NOMO-1 (cell line): Measurements from ENCODE around the gene GATB.

Experiments
- DNase-seq, 2 experiments: peaks; one replicate each; lab custom pipeline; 2025; ENCODE audit not compliant: unreplicated experiment in 2 of 2; lab: John Stamatoyannopoulos, UW

The GATB gene

DNA sequence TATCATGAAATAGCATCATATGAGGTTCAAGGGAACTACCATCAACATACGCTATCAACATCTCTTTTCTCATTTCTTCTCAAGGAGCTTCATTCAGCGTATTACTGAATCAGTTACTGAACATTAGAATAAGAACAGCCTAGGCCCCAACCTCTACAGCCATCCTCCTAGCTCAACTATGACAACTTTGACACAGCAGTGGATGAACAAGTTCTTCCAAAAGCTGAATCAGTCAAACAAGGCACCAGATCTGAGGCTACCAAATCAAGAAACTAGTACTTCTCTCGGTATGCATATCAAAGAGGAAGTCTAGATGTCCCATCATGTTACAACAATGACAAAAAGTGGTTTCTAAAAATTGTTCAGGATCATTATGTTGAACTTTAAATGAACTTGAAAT, 57.4 kb downstream of the GATB start:
- DNase-seq, result no peak

DNA sequence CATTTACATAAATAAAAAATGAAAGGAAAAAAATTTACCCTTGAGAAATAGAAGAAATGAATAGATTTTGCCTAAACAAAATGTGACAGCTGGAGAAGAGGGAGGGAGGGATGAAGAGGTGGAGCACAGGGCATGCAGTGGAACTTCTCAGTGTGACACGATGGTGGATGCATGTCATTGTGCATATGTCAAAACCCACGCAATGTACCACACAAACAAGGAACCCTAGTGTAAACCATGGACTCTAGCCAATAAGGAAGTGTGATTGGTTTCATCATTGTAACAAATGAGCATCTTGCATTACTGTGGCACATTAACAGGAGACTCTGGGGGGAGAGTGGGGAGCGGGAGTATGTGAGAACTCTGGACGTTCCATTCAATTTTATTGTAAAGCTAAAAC, 58.6 kb downstream of the GATB start:
- DNase-seq, result no peak

DNA sequence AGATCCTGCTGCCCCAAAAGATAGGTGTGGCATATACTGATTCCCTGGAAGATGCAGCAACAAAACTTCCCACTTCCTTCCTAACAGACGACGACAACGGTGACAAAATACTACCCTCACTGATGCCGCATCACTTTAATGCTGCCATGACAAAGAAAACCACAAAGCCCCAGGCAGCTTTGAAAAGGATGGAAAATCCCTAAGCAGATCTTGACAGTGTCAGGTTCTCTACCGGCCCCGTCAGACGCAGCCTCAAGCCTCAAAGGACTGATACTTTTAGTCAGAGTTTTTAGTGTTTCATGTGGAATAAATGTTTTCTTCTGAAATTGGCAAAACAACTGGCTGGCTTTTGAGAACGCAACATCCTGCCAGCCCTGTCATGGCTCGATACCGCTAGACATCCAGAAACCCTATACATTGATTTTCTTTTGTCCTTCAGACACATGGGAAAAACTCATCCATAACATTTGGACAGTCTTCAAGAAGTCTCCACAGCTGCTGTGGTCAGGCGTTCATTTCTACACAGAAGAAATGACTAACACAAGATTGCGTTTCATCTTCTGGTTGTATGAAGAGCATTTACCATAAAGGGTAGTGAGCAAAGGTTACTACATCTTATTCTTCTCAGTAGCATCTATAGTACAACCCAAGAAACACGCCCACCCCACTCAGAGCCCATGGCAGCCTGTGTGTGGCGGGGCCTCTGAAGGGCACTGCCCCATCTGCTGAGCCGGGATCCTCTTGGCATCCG, 60.1 kb downstream of the GATB start:
- DNase-seq, result no peak

DNA sequence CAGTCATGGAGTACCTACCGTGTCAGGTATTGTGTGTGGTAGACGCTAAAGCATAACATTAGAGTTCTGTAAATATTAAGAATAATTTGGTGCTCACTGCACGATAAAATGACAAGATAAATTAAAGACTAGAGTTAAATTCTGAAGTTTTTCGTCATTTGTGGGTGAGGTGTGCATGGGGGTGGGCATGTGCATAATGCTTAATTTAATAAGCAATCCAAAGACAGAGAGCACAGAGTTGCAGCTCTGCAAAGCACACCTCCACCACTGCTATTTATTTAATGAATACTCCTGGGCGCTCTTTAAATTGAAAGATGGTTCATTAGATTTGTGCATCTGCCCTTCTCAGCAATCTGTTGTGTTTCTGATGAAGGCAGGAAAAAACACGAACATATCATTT, 62.6 kb downstream of the GATB start:
- no peak for DNase-seq

DNA sequence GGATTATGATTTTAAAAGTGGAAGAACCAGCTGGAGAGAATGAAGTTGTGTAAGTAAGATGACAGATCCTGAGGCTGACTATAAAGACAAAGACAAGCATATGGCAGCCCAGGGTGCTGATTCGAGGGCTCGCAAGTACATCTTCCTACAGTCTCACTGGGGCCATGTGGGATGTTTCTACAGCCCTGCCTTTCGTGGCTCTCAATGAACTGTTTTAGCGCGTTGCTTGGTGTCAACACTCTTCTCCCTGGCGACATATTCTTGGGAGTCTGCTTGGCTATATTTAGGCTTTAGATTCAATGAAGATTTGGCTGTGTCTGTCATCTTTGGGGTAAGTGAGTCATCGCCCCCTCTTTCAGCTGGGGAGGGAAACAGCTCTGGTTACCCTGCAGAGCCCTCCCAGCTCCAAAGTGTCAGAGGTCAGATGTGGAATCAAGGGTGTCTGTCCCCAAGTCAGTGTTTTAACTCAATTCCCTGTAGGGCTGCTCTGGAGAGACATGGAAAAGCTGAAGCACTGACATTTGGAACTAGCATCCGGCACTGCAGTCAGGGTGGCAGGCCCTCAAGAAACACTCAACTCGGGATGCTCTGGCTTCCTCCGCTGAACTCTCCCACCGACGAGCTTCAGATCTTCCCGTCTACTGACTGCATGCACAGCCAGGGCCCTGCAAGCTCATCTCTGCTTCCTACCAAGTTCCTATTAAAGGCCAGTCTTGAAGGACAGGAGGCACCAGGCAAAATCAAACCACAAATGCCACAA, 65.7 kb downstream of the GATB start:
- no peak for DNase-seq

DNA sequence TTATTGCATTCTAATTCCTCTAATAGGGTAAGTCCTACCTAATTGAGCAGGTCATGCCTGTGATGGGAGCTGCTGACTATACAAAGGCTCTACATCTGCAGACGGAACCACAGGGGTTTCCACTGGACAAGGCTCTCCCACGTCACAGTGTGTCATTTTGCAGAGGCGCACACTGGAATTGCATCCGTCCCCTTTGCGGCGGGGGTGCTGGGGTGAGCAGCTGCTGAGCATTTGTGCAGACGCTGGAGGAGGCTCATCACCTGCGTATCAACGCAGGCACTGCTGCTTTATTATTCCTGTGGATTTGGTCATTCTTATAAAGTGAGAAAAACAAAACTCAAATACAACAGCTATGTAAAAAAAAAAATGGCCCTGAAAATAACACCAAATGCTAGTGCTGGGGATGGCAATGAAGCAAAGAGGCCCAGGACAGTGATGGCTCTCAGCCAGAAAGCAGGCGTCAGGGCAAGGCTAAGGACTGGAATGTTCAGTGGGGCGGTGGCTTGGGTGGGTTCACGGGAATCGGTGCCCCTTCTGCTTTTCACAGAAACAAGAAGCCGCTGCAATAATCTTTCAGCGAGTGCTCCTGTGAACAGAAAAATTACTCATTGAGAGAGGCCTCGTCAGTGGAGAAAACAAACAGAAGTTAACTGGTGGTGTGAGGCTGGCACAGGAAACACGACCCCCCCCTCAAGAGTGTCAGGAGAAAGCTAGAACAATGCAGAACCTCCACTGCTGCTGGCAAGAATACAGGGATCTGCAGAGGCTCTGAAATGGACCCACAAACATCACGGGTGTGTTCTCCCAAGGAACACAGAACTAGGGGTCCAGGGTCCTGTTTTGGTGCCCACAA, 67.8 kb downstream of the GATB start:
- DNase-seq, result no peak

DNA sequence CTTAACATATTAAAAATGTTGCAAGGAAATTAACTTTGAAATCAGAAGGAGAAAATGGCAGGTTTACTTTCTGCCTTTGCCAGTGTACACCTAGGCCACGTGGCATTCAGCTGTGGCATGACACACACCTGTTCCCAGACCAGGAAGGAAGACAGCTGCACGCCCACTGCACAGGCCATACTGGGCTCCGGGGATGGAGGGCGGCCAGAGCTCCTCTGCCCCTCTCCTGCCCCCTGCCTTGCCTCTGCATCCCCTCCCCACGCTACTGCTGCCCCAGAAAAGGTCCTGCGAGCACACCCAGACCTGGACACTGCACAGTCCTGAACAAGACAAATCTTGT, 68.4 kb downstream of the GATB start:
- no peak for DNase-seq

DNA sequence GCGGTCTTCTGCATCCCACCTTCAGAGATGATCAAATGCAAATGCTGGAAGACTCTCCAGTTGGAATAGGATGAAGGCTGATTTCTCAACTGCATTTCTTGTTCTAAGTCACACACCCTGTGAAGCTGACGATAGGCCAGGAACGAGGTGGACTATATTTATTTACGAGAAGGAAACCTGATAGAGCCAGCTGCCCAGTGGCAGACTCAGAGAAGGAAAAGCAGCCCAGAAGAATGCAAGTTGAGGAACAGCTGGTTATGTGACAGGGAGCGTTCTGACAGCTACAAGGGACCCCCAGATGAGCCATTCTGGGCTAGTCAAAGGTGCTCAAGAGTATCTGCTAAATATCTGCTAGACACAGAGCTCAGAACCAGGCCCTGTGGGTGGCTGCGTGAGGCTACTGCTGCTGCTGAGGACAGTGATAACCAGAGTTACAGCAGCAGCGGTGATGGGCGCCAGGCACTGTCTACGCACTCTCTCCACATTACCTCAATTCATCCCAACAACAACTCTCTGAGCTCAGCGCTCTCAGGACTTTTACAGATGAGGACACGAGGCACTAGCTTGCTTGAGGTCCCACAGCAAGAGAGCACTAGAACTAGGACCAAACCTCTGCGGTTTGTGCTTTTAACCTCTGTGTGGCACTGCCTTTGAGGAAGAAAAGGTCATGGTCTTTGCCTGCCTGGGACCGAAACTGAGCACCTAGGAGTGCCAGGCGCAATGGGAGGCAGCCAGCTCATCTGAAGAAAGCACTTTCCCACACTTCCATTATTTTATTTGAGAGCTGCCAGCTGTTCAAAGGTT, 69.0 kb downstream of the GATB start:
- no peak for DNase-seq

DNA sequence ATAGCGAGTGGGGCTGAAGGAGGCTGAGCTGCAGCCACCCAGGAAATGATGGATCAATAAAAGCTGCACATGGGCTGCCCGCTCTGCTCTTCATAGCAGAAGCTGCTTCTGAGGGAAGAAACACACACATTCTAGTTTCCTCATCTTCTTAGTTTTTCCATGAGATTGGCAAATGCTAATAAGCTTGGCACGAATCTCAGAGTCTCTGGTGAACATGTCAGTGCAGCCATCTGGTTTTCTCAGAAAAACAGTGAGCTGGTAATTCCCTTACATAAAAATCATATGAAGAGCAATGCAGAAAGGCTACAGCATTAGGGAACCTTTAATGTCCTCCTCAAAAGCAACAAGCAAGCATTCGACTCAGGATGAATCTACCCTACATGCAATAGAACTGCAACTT, 69.9 kb downstream of the GATB start:
- DNase-seq, result no peak

DNA sequence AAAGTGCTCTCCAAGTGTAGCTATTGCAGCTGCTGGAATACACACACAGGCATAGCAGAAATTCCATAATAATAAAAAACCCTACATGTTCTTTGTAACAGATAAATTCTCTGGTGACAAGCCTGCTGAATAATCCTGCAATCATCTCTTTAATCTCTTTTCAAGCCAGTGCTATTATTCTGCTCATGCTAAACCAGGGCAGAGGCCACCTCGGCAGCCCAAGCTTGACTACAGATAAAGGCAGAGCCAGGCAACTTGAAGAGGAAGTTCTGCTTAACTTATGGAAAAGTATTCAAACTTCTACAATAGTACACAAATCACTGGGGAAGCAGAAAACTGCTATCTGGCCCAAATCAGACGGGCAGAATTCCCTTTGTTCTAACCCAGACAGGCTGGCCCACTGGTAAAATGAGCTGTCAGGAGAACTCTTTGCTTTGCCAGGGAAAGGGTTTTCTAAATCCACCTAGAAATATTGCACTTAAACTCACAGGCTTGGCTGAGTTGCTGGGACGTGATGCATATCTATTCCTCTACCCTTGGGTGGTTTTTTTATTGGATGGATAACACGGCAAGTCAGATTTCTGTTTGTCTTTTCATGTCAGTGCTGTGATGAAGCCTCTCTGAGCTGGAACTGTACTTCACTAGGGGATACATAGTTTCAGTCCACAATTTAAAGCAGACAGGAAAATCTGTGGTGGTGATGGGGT, 70.5 kb downstream of the GATB start:
- DNase-seq, result no peak

DNA sequence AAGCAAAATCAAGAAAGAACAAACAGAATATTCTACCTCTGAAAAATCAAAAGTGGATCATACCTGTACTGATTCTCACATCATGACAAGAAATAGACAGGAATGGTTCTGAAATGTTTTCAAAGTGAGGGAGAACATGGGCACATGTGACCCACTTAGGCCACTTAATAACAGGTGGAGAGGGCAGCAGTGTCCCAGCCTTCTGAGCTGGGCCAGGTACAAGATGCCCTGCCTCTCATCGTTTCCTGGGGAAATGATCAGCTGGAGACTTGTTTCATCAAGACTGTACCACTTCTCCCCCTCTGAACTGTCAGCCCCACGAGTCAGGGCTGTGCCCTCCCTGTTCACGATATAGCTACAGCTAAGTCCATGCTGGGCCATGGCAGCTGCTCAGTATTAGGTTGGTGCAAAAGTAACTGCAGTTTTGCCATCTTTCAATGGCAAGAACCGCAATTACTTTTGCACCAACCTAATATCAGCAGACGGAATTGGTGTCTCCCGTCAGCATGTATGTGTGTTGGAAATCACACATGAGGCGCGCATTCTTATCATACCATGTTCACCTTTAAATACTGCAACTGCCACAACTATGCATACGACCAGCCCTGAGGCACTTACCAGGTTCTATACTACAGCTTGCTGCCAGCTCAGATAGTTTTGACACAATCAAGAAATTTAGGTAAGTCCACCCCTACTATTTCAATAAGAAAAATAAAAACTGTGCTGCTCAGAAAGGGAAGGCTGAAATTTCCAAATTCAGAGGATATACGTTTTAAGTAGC, 71.4 kb downstream of the GATB start:
- no peak for DNase-seq

DNA sequence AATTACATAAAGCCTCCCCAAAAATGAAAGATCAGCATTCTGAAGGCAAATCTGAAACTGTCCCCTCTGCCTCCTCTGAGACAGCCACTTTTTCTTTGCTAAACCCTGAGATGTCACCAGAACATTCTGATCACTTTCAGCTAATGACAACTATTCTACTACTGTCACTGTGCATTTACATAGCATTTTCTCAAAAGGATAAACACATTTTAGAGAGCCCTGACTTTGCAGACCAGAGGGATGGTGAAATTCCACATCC, 72.1 kb downstream of the GATB start:
- no peak for DNase-seq

DNA sequence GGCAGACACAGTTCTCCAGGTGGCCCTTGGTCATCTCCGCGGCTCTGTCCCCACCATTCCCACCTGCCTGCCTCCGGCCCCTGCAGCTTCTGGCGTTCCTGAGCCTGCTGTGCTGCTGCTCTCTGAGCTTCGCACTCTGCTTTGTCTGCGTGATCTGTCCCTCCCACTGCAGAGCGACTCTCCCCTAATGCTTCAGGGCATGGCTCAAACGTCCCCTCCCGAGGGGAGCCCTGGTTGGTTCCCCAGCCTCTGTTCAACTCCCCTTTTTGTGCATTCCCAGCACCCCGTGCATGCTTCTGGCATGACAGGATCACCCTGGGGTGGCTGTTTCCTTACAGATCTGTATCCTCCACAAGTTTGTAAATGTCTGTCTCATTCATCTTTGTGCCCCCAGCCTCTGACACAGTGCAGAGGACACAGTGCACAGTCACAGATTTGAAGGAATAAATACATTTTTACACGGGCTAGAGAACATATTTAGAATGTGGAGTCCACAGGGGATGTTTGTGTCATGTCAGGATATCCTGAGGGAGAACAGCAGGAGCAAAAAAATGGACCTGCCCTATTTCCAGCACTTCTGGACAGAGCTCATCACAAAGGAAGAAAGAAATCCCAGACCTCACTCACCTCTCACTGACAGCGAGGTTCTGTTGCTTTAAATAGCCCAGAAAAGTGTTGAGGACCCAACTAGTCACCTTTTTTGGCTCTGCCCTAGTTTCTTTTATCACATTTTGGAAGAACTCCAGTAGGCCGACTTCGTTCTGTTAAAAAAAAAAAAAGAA, 72.6 kb downstream of the GATB start:
- no peak for DNase-seq

DNA sequence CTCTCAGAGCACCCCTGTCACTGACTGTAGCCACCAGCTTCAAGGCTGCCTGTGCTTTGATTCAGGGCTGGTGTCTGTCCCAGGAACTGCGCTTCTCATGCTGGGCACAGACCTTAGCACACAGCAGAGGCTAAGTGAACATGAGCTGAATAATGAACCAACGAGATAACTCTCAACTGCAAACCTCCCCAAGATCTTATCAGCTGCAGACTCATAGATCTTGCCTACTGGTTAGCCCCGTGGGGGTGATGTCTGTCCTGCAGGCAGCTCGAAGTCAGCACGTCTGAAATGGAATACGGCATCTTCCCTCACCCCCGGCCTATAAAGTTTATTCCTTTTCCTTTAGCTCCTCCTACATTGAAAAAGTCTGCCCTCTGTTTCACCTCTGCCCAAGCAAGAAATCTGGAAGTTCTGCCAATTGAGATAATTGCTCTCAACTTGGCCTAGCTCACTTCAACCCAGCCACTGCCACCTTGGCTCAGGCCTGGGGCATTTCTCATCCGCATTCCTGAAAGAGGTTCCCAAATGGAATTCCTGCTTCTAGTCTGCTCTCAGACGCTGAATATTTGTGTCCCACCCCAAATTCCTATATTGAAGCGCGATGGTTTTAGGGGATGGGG, 73.7 kb downstream of the GATB start:
- no peak for DNase-seq

DNA sequence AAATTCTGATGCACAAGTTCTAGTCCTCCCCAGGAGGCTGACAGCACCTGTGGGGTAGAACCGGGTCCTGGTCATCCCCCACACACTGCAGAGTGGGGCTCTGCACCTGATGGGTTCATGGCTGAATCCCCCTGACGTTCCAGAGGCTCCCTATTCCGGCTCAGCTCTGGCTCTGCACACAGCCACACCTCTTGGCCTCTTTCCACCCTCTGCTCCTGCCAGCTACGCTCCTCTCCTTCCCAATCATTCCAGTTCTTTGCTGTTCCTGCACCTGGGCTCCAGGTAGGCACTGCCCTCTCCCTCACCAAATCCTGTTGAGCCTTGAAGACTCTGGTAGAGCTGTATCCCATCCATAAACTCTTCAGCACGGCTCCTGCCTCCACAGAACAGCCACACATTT, 75.5 kb downstream of the GATB start:
- DNase-seq, result no peak

DNA sequence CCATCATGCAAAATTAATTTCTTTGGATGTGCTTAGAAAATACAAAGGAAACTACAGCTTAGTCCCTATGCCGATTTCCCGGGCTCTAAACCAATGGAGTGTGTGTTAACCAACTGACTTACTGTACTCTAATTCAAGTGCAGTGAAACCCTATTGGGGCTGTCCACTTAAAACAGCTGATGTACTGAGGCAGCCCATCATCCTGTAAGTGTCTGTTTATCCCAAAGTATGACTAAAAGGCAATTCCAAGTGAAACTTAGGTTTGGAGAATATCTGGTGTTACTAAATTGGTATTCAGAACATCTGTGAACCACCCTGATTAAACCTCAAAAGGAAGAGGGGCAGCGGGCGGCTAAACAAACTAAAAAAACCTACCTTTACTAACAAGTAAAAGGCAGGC, 79.7 kb downstream of the GATB start:
- DNase-seq, result no peak

DNA sequence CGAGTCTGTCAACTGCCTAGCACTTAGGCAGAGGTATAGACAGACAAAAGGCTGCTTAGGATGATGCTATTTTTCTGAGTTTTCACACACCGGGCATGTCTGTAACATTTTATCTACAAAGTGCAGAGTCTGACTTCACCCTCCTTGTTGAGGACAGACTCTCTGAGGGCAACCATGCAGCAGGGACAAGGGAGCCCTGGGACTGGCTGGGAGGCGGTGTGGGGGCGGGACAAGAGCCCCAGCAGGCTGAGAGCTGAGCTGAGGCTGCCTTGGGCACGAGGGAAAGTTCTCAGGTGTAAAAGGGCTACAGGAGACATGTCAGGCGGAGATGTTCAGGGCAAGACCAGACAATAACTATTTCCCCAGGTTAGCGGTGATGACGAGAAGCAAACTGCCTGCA, 81.6 kb downstream of the GATB start:
- DNase-seq, result no peak

DNA sequence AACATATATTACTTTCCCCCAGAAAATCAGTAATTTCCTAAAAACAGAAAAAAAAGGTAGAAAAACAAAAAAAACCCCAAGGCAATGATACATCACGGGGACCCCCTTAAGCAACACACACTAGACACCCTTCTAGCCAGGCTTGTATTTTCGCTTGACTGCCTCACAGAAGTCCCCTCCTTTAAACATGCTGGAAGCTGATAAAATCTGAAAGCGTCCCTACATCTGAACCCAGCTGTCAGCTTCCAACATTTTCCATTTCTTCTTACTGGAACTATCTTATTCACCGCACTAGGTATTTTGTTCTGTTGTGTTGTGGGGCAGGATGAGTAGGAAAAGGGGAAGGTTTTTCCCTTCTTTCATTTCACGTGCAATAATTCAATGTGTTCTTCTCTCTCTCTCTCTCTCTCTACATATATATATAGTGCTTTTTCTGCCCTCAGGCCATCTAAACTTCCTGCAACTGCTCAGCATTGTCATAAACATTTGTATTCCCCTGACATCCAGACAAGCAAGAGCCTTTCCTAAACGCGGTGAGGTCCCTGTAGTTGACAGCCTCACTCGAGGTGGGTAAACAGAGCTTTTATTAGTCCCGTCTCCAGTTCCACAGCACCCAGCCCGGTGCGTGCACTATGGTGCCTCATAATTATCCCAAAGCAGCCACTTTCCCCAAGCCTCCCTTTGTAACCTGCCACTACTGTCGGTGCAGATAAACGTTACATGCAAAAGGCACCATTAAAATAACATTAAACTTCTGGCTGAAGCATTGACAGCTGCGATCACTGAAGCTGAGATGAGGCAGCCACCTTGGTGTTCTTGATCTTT, 82.5 kb downstream of the GATB start:
- no peak for DNase-seq
